Stimulated activated naive CD8-positive, alpha-beta T cell treated with anti-CD3 and anti-CD28 coated beads, Interleukin-15, amount 100 ng/mL, for 72 hours (primary cell): ENCODE results near the gene GP1BA.
"Not testable (repeated sequence)": the region's sequence is repeated elsewhere in the genome, so short reads cannot be mapped to it uniquely, and the experiment has no call there.

ENCODE experiments used
- ATAC-seq: fragments of 150-1000 bp; cut with Tn5 transposase; 2 replicates; pipeline ENCODE4 v1.10.0; 2021; ENCODE audit warnings: mild to moderate bottlenecking, moderate library complexity
- DNase-seq, 2 donors: peaks; one replicate each; pipeline ENCODE4 v3.0.0; 2021 to 2022
- H3K27ac Mint-ChIP-seq, 2 donors: one replicate each; pipeline ENCODE4 v1.8.0; 2022; ENCODE audit warnings: mild to moderate bottlenecking in 2 of 2, mixed read lengths in 2 of 2, moderate library complexity in 2 of 2
- H3K27me3 Mint-ChIP-seq: one replicate; pipeline ENCODE4 v1.8.0; 2022; ENCODE audit warnings: mixed read lengths
- H3K4me1 Mint-ChIP-seq: one replicate; pipeline ENCODE4 v1.8.0; 2022; ENCODE audit warnings: mild to moderate bottlenecking, mixed read lengths
- H3K4me3 Mint-ChIP-seq, 2 donors: one replicate each; pipeline ENCODE4 v1.8.0; 2022; ENCODE audit warnings: mild to moderate bottlenecking in 2 of 2, mixed read lengths in 2 of 2, moderate library complexity in 1 of 2
- H3K9me3 Mint-ChIP-seq, 2 donors: one replicate each; pipeline ENCODE4 v1.8.0; 2022; ENCODE audit warnings: mixed read lengths in 2 of 2

The GP1BA gene

DNA sequence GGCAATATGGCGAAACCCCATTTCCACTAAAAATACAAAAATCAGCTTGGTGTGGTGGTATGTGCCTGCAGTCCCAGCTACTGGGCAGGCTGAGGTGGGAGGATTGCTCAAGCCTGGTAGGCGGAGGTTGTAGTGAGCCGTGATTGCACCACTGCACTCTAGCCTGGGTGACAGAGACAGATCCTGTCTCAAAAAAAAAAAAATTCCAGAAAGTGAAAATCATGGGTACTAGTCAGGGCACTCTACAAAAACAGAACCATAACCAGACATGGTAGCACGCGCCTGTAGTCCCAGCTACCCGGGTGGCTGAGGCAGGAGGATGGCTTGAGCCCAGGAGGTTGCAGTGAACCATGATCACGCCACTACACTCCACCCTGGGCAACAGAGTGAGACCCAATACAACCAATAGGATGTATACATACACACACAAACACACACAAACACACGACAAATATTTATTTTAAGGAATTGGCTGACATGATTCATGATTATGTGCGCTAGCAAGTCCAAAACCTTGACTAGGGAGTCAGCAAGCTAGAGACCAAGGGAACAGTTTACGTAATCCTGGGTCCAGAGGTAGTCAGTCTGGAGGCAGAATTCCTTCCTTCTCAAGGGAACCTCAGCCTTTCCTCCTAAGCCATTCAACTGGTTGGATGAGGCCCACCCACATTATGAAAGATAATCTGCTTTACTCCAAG is 11.6 kb upstream of the GP1BA start:
- DNase-seq (no peak), ATAC-seq (no peak)
- no peak overlapping the region for H3K4me3 Mint-ChIP-seq
- H3K27me3 Mint-ChIP-seq: no peaks in the 10 kb centered on the region
- H3K4me1 Mint-ChIP-seq: no peaks in the 10 kb centered on the region
- H3K27ac Mint-ChIP-seq: no peak overlapping the region
- no peaks in the 10 kb centered on the region for H3K9me3 Mint-ChIP-seq

DNA sequence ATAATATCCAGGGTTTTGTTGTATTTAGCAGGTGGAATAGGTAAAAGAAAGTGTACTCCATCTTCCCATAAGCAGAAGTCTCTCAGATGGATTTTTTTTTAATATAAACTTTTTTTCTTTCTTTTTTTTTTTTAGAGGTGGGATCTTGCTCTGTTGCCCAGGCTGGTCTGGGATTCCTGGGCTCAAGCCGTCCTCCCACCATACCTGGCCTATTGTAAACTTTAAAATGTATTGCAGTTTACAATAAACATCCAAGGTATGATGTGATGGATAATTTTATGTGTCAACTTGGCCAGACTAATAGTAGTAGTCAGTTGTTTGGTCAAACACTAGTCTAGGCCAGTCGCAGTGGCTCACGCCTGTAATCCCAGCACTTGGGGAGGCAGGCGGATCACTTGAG is 10.8 kb upstream of the GP1BA start:
- H3K9me3 Mint-ChIP-seq: no peaks in the 10 kb centered on the region
- no peak for ATAC-seq

DNA sequence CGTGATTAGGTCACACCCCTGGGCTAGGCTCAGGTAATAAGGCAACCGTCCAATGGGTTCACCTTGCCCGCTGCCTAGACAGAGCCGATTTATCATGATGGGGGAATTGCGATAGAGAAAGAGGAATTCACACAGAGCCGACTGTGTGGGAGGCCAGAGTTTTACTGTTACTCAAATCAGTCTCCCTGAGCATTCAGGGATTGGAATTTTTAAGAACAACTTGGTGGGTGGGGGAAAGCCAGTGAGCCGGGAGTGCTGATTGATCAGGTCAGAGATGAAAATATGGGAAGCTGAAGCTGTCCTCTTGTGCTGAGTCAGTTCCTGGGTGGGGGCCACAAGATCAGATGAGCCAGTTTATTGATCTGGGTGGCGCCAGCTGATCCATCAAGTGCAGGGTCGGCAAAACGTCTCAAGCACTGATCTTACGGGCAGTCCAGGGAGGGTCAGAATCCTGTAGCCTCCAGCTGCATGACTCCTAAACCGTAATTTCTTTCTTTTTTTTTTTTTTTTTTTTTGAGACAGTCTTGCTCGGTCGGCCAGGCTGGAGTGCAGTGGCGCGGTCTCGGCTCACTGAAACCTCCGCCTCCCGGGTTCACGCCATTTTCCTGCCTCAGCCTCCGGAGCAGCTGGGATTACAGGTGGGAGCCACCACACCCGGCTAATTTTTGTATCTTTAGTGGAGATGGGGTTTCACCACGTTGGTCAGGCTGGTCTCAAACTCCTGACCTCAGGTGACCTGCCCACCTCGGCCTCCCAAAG is 5.3 kb upstream of the GP1BA start:
- not testable (repeated sequence) for H3K27me3 Mint-ChIP-seq, H3K4me3 Mint-ChIP-seq, H3K9me3 Mint-ChIP-seq, ATAC-seq, DNase-seq, H3K4me1 Mint-ChIP-seq
- peak overlapping the region; percentile 50 to 86 for H3K27ac Mint-ChIP-seq

More for the DNA sequence above, 10.8 kb upstream of the GP1BA start:
- Mint-ChIP-seq H3K4me1 (no peaks in the 10 kb centered on the region), H3K27me3 (no peaks in the 10 kb centered on the region), H3K27ac (no peak overlapping the region), H3K4me3 (no peak overlapping the region)
- no peak for DNase-seq

DNA sequence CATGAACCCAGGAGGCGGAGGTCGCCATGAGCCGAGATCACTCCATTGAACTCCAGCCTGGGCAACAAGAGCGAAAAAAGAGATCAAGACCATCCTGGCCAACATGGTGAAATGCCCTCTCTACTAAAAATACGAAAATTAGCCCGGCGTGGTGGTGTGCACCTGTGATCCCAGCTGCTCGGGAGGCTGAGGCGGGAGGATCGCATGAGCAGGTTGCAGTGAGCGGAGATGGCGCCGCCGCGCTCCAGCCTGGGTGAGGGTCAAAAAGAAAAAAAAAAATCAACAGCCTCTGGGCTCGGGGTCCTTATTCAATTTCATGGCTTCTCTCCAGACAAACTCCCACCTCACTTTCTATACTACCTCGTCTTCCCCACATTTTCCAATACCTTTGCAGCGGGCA is 3.2 kb upstream of the GP1BA start:
- H3K9me3 Mint-ChIP-seq: no peaks in the 10 kb centered on the region
- H3K27ac Mint-ChIP-seq: no peak overlapping the region
- peaks cover 22% of the 10 kb centered on the region for H3K4me1 Mint-ChIP-seq
- ATAC-seq (no peak), DNase-seq (no peak)
- H3K4me3 Mint-ChIP-seq: no peak overlapping the region
- peaks cover 13% of the 10 kb centered on the region for H3K27me3 Mint-ChIP-seq

DNA sequence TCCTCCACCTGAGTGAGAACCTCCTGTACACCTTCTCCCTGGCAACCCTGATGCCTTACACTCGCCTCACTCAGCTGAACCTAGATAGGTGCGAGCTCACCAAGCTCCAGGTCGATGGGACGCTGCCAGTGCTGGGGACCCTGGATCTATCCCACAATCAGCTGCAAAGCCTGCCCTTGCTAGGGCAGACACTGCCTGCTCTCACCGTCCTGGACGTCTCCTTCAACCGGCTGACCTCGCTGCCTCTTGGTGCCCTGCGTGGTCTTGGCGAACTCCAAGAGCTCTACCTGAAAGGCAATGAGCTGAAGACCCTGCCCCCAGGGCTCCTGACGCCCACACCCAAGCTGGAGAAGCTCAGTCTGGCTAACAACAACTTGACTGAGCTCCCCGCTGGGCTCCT is 679 bp downstream of the GP1BA start:
- no peak for ATAC-seq
- Mint-ChIP-seq H3K4me1 (peaks cover 55% of the 10 kb centered on the region), H3K4me3 (no peak overlapping the region), H3K9me3 (no peaks in the 10 kb centered on the region), H3K27ac (no peak overlapping the region), H3K27me3 (peaks cover 20% of the 10 kb centered on the region)
- no peak for DNase-seq

DNA sequence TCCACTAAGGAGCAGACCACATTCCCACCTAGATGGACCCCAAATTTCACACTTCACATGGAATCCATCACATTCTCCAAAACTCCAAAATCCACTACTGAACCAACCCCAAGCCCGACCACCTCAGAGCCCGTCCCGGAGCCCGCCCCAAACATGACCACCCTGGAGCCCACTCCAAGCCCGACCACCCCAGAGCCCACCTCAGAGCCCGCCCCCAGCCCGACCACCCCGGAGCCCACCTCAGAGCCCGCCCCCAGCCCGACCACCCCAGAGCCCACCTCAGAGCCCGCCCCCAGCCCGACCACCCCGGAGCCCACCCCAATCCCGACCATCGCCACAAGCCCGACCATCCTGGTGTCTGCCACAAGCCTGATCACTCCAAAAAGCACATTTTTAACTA is 1.6 kb downstream of the GP1BA start:
- H3K4me1 Mint-ChIP-seq: peaks cover 64% of the 10 kb centered on the region
- H3K27ac Mint-ChIP-seq: peak overlapping the region in 1 of 2 donors; percentile 60

DNA sequence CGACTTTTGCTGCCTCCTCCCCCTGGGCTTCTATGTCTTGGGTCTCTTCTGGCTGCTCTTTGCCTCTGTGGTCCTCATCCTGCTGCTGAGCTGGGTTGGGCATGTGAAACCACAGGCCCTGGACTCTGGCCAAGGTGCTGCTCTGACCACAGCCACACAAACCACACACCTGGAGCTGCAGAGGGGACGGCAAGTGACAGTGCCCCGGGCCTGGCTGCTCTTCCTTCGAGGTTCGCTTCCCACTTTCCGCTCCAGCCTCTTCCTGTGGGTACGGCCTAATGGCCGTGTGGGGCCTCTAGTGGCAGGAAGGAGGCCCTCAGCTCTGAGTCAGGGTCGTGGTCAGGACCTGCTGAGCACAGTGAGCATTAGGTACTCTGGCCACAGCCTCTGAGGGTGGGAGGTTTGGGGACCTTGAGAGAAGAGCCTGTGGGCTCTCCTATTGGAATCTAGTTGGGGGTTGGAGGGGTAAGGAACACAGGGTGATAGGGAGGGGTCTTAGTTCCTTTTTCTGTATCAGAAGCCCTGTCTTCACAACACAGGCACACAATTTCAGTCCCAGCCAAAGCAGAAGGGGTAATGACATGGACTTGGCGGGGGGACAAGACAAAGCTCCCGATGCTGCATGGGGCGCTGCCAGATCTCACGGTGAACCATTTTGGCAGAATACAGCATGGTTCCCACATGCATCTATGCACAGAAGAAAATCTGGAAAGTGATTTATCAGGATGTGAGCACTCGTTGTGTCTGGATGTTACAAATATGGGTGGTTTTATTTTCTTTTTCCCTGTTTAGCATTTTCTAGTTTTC is 2.3 kb downstream of the GP1BA start:
- DNase-seq: peak in 1 of 2 donors; percentile 31

More for the DNA sequence above, 1.6 kb downstream of the GP1BA start:
- Mint-ChIP-seq H3K4me3 (peak overlapping the region in 1 of 2 donors; percentile 54), H3K9me3 (no peaks in the 10 kb centered on the region), H3K27me3 (peaks cover 20% of the 10 kb centered on the region)
- ATAC-seq (peak; percentile 10), DNase-seq (no peak)

DNA sequence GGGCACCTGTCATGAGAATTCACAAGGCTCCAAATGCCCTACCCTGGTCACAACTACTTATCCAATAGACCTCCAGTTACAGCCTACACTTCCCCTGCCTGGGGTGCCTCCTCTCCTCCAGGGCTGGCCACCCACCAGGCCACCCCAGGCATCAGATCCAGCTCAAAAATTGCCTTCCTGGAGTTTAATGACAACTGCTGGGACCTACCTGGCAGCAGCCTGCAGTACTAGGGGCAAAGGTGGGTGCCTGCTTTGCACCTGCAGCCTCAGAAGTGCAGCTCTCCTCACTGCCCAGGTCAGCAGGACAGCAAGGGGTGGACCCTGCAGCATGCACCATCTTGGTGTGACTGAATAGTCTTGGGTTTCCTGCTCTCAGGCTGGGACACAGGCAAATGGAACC is 3.6 kb downstream of the GP1BA start:
- Mint-ChIP-seq H3K4me3 (no peak overlapping the region), H3K27me3 (peaks cover 20% of the 10 kb centered on the region), H3K27ac (peak overlapping the region in 1 of 2 donors; percentile 31), H3K9me3 (no peaks in the 10 kb centered on the region), H3K4me1 (peaks cover 70% of the 10 kb centered on the region)
- ATAC-seq: no peak
- no peak for DNase-seq

More for the DNA sequence above, 2.3 kb downstream of the GP1BA start:
- Mint-ChIP-seq H3K4me1 (peaks cover 70% of the 10 kb centered on the region), H3K27me3 (peaks cover 20% of the 10 kb centered on the region), H3K4me3 (peak overlapping the region; percentile 20 to 54), H3K27ac (peak overlapping the region in 1 of 2 donors; percentile 46), H3K9me3 (no peaks in the 10 kb centered on the region)
- ATAC-seq: peak; percentile 77

DNA sequence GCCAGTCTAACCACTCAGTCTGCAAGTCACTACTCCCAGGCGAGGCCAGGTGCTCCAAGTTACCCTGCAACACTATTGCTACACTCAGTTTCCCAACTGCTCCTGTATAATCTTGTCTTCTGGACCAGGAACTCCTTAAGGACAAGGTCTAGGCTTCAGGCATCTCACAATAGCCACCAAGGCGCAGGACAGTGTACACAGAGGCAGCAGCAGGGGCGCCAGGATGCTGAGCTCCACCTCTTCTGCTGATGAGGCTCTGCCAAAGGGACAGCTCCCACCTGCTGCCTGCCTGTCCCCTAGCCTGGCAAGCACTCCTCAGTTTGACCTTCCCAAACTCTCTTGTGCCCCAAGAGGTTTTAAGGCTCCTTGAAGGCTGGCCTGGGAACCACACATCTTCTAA is 4.4 kb downstream of the GP1BA start:
- Mint-ChIP-seq H3K27ac (no peak overlapping the region), H3K4me1 (peaks cover 73% of the 10 kb centered on the region), H3K27me3 (peaks cover 20% of the 10 kb centered on the region), H3K4me3 (no peak overlapping the region), H3K9me3 (no peaks in the 10 kb centered on the region)
- ATAC-seq (no peak), DNase-seq (no peak)

DNA sequence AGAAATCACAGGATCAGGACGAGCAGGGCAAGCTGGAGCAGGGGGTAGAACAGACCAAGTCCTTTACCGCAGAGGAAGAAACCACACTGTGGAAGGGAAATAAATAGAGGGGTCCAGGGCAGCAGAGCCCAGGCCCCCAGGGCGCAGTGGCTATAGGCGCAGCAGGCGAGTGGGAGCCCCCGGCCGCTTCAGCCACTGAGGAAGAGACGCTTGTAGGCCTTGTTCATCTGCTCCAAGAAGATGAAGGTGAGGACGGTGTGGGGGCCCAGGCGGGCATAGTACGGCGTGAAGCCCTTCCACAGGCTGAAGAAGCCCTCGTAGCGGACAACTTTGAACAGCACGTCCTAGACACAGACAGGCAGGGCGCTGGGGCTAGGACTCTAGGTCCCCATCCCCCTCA is 5.5 kb downstream of the GP1BA start:
- no peak for DNase-seq
- peak overlapping the region in 1 of 2 donors; percentile 94 for H3K4me3 Mint-ChIP-seq
- ATAC-seq: no peak
- H3K27me3 Mint-ChIP-seq: peaks cover 20% of the 10 kb centered on the region
- peaks cover 76% of the 10 kb centered on the region for H3K4me1 Mint-ChIP-seq
- H3K9me3 Mint-ChIP-seq: no peaks in the 10 kb centered on the region
- H3K27ac Mint-ChIP-seq: peak overlapping the region in 1 of 2 donors; percentile 85

DNA sequence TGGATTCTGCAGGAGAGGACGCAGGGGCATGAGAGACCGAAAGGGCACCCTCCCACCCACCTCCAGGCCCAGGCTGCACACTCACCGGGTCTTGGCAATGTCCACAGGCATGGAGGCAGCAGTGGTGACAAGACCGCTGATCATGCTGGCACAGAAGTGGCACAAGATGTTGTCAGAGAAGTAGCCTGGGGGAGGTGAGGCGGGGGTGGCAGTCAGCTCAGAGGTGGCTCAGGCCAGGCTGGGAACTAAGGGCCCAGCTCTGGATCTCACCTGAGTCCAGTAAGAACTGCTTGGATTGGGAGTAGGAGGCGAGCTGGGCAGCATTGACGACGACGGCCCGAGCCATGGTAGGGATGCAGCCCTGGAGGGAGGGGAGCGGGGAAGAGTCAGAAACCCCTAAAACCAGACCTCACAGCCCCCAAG is 6.0 kb downstream of the GP1BA start:
- no peaks in the 10 kb centered on the region for H3K9me3 Mint-ChIP-seq
- H3K27ac Mint-ChIP-seq: peak overlapping the region; percentile 10 to 63
- DNase-seq: no peak
- peaks cover 16% of the 10 kb centered on the region for H3K27me3 Mint-ChIP-seq
- peak overlapping the region; percentile 93 to 94 for H3K4me3 Mint-ChIP-seq
- peaks cover 76% of the 10 kb centered on the region for H3K4me1 Mint-ChIP-seq
- ATAC-seq: no peak

DNA sequence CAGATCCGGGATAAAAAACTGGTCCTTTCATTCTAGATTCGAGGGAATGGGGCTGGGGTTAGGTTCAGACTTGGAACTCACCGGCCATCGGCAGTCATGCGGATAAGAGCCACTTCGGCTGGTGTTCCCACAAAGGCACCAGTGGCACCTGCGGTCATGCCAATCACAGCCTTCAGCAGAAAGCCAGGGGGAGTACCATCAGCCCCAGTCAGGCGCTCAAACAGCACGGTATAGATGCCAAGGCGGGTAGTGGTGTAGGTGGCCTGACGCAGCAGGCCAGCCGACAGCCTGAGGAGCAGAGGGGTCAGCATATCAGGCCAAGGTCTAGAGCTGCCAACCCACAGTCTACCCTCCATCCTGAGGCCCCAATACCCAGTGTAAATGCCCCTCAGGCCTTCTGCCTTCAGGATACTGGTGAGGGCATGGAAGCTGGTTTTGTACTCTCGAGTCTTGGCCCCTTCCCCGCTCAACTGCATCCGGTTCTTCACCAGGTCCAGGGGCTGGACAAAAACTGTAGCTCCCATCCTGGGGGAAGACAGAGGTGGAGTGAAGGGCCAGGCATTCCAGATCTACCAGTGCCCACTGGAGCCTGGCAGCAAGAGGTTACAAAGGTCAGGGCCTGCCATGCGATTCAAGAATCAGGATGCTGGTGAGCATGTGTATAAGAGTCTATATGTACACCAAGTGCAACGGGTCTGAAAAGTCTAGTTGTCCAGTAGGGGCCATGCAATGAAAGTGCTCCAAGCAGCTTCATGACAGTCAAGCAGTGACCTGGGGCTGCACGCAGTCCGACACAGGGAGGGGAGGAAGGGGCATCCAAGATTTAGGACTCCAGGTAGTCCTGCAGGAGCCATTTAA is 6.8 kb downstream of the GP1BA start:
- Mint-ChIP-seq H3K27me3 (peaks cover 7% of the 10 kb centered on the region), H3K27ac (peak overlapping the region; percentile 85 to 99), H3K4me1 (peaks cover 76% of the 10 kb centered on the region), H3K9me3 (no peaks in the 10 kb centered on the region), H3K4me3 (peak overlapping the region; percentile 93 to 94)
- DNase-seq (no peak), ATAC-seq (no peak)

DNA sequence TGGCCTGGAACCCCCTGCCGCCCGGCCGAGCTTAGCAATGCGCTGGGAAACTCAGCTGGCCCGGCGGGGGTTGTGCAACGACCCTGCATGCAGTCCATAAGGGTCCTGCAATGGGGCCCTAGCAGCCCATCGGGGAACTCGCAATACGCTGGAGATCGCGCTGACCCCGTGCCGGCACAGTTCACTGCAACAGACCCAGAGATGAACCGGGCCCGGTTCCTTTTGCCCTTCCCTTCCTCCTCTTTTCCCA is 7.4 kb downstream of the GP1BA start:
- ATAC-seq (peak; percentile 2), DNase-seq (no peak)
- Mint-ChIP-seq H3K9me3 (no peaks in the 10 kb centered on the region), H3K27ac (peak overlapping the region; percentile 57 to 99), H3K4me3 (peak overlapping the region; percentile 93 to 94), H3K4me1 (peaks cover 76% of the 10 kb centered on the region), H3K27me3 (peaks cover 2% of the 10 kb centered on the region)

DNA sequence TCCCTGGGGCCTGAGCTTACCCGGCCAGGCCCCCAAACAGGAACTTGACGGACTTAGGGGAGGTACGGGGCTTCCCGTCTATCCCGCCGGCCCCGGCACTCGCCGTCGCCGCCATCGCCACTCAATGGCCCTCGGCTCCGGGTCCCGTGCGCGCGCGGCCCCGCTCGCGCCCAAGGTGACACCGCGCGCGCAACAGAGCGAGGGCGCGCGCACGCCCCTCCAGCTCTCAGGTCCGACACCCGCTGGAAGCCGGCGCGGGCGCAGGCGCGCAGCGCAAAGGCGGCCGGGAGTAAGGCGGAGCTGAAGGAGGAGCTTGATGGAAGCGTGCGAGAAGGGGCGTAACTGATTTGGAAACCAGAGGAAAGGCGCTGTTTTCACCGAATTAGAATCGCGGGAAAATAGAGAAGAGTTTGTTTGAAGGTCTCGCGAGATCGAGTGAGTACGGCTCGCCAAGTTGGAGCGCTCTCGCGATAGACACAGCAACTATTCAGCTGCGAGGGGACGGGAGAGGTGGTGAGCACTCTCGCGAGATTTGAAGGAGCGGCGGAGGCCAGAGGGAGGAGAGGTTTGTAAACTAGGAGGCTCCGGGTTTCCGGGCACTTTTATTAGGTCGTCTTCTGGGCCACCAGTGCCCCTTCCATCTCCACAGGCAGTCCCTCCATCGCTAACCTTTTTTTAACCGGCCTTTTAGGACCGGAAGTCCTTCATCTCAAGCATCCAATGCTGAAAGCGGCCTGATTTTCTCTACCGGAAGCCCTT is 7.9 kb downstream of the GP1BA start, which contains the start of the genes RNF167 and SLC25A11:
RNF167 (plus strand) TSS at position 473 of the 759 bp plus-strand sequence. CDS start 642 bp downstream, outside the sequence.
SLC25A11 (minus strand) TSS at position 251 of the 759 bp plus-strand sequence; CDS start at position 115, 136 bp downstream.
- peak; percentile 84 for ATAC-seq
- no peaks in the 10 kb centered on the region for H3K9me3 Mint-ChIP-seq
- peaks cover 76% of the 10 kb centered on the region for H3K4me1 Mint-ChIP-seq
- no peaks in the 10 kb centered on the region for H3K27me3 Mint-ChIP-seq
- H3K4me3 Mint-ChIP-seq: peak within 1 kb of the TSS; percentile 93 to 94
- DNase-seq: peak; percentile 96 to 99
- H3K27ac Mint-ChIP-seq: peak within 1 kb of the TSS; percentile 98 to 99
